ENCODE results near the gene SYPL2. TPM values are rescaled to one million over a fixed set of nuclear protein-coding genes. Genes with fewer than 3 reads are reported as not detected.
A peak's percentile ranks its signal among the peaks of the same experiment; 100 is the strongest.

The SYPL2 gene
- total and polyA plus RNA-seq, 2 donors = 2.4 to 4.5 TPM

GRCh38 chr1:109477821-109478220 is 11.5 kb downstream of the SYPL2 start:
- Histone ChIP-seq H3K27ac (ENCODE audit: low read depth) (no peak overlapping the region), H3K4me1 (ENCODE audit: insufficient read depth) (no peaks in the 10 kb centered on the region), H3K4me3 (ENCODE audit: low read depth, low read length) (no peak overlapping the region), H3K36me3 (ENCODE audit: insufficient read depth) (no peaks in the 10 kb centered on the region)
- 69% methylated on average over 6 of the region's 6 CpGs for WGBS
- no peak for DNase-seq (ENCODE audit: extremely low spot score)

GRCh38 chr1:109478806-109479205 is 12.5 kb downstream of the SYPL2 start:
- no peak for DNase-seq (ENCODE audit: extremely low spot score)
- no peak overlapping the region for H3K4me3 ChIP-seq (ENCODE audit: low read depth, low read length)
- no peaks in the 10 kb centered on the region for H3K4me1 ChIP-seq (ENCODE audit: insufficient read depth)
- WGBS = 23% methylated on average over 7 of the region's 7 CpGs
- H3K27ac ChIP-seq (ENCODE audit: low read depth) = no peak overlapping the region
- no peaks in the 10 kb centered on the region for H3K36me3 ChIP-seq (ENCODE audit: insufficient read depth)

- Histone ChIP-seq H3K27ac (ENCODE audit: low read depth) (no peak overlapping the region), H3K4me3 (ENCODE audit: low read depth, low read length) (no peak overlapping the region), H3K36me3 (ENCODE audit: insufficient read depth) (no peaks in the 10 kb centered on the region), H3K4me1 (ENCODE audit: insufficient read depth) (no peaks in the 10 kb centered on the region)
- WGBS = 67% methylated on average over 5 of the region's 5 CpGs
- no peak for DNase-seq (ENCODE audit: extremely low spot score)
These were observed 13.0 kb downstream of the SYPL2 start for GRCh38 chr1:109479311-109479710.

GRCh38 chr1:109479901-109480300 is 13.6 kb downstream of the SYPL2 start:
- WGBS = 83% methylated on average over 3 of the region's 3 CpGs
- no peak for DNase-seq (ENCODE audit: extremely low spot score)
- H3K4me3 ChIP-seq (ENCODE audit: low read depth, low read length) = no peak overlapping the region
- no peaks in the 10 kb centered on the region for H3K36me3 ChIP-seq (ENCODE audit: insufficient read depth)
- H3K4me1 ChIP-seq (ENCODE audit: insufficient read depth) = no peaks in the 10 kb centered on the region
- H3K27ac ChIP-seq (ENCODE audit: low read depth) = no peak overlapping the region

- Histone ChIP-seq H3K4me1 (ENCODE audit: insufficient read depth) (no peaks in the 10 kb centered on the region), H3K36me3 (ENCODE audit: insufficient read depth) (no peaks in the 10 kb centered on the region), H3K4me3 (ENCODE audit: low read depth, low read length) (no peak overlapping the region), H3K27ac (ENCODE audit: low read depth) (no peak overlapping the region)
- 75% methylated on average over 2 of the region's 2 CpGs for WGBS
- no peak for DNase-seq (ENCODE audit: extremely low spot score)
These were observed 15.3 kb downstream of the SYPL2 start for GRCh38 chr1:109481646-109482045.

GRCh38 chr1:109482242-109482641 is 15.9 kb downstream of the SYPL2 start:
- Histone ChIP-seq H3K4me1 (ENCODE audit: insufficient read depth) (no peaks in the 10 kb centered on the region), H3K27ac (ENCODE audit: low read depth) (no peak overlapping the region), H3K4me3 (ENCODE audit: low read depth, low read length) (no peak overlapping the region), H3K36me3 (ENCODE audit: insufficient read depth) (no peaks in the 10 kb centered on the region)
- DNase-seq (ENCODE audit: extremely low spot score) = no peak

- DNase-seq (ENCODE audit: extremely low spot score) = no peak
- WGBS = 9% methylated on average over 29 of the region's 29 CpGs
- no peaks in the 10 kb centered on the region for H3K4me1 ChIP-seq (ENCODE audit: insufficient read depth)
- H3K4me3 ChIP-seq (ENCODE audit: low read depth, low read length) = peak overlapping the region; percentile 41
- no peaks in the 10 kb centered on the region for H3K36me3 ChIP-seq (ENCODE audit: insufficient read depth)
- H3K27ac ChIP-seq (ENCODE audit: low read depth) = no peak overlapping the region
These were observed 16.7 kb downstream of the SYPL2 start for GRCh38 chr1:109482791-109483671.

- no peaks in the 10 kb centered on the region for H3K36me3 ChIP-seq (ENCODE audit: insufficient read depth)
- peak within 1 kb of the TSS; percentile 54 for H3K4me3 ChIP-seq (ENCODE audit: low read depth, low read length)
- WGBS = under 1% methylated on average over 73 of the region's 73 CpGs
- peak; percentile 71 for DNase-seq (ENCODE audit: extremely low spot score)
- no peaks in the 10 kb centered on the region for H3K4me1 ChIP-seq (ENCODE audit: insufficient read depth)
- peak within 1 kb of the TSS; percentile 98 for H3K27ac ChIP-seq (ENCODE audit: low read depth)
These were observed 17.5 kb downstream of the SYPL2 start, which contains the start of gene ATXN7L2 for GRCh38 chr1:109483672-109484518. Gene ATXN7L2, plus strand, starts transcription at chr1:109483905. Its CDS starts 49 bp downstream, at chr1:109483954.

GRCh38 chr1:109484519-109484975 is 18.2 kb downstream of the SYPL2 start:
- Histone ChIP-seq H3K4me3 (ENCODE audit: low read depth, low read length) (peak overlapping the region; percentile 54), H3K27ac (ENCODE audit: low read depth) (no peak overlapping the region), H3K4me1 (ENCODE audit: insufficient read depth) (no peaks in the 10 kb centered on the region), H3K36me3 (ENCODE audit: insufficient read depth) (no peaks in the 10 kb centered on the region)
- WGBS = 26% methylated on average over 15 of the region's 15 CpGs
- no peak for DNase-seq (ENCODE audit: extremely low spot score)

- H3K4me3 ChIP-seq (ENCODE audit: low read depth, low read length) = no peak overlapping the region
- DNase-seq (ENCODE audit: extremely low spot score) = no peak
- 25% methylated on average over 3 of the region's 3 CpGs for WGBS
These were observed 18.7 kb downstream of the SYPL2 start for GRCh38 chr1:109485001-109485400.

GRCh38 chr1:109487261-109487660 is 20.9 kb downstream of the SYPL2 start:
- Histone ChIP-seq H3K36me3 (ENCODE audit: insufficient read depth) (no peaks in the 10 kb centered on the region), H3K4me1 (ENCODE audit: insufficient read depth) (no peaks in the 10 kb centered on the region), H3K4me3 (ENCODE audit: low read depth, low read length) (no peak overlapping the region), H3K27ac (ENCODE audit: low read depth) (no peak overlapping the region)
- 61% methylated on average over 5 of the region's 5 CpGs for WGBS
- DNase-seq (ENCODE audit: extremely low spot score) = no peak

More at GRCh38 chr1:109485001-109485400, 18.7 kb downstream of the SYPL2 start:
- Histone ChIP-seq H3K27ac (ENCODE audit: low read depth) (no peak overlapping the region), H3K4me1 (ENCODE audit: insufficient read depth) (no peaks in the 10 kb centered on the region), H3K36me3 (ENCODE audit: insufficient read depth) (no peaks in the 10 kb centered on the region)

- no peaks in the 10 kb centered on the region for H3K4me1 ChIP-seq (ENCODE audit: insufficient read depth)
These were observed 21.9 kb downstream of the SYPL2 start for GRCh38 chr1:109488201-109488600.

GRCh38 chr1:109488696-109489095 is 22.4 kb downstream of the SYPL2 start:
- no peaks in the 10 kb centered on the region for H3K4me1 ChIP-seq (ENCODE audit: insufficient read depth)
- no peak overlapping the region for H3K27ac ChIP-seq (ENCODE audit: low read depth)
- WGBS = 93% methylated on average over 12 of the region's 12 CpGs
- no peak overlapping the region for H3K4me3 ChIP-seq (ENCODE audit: low read depth, low read length)
- no peak for DNase-seq (ENCODE audit: extremely low spot score)
- H3K36me3 ChIP-seq (ENCODE audit: insufficient read depth) = no peaks in the 10 kb centered on the region

More at GRCh38 chr1:109488201-109488600, 21.9 kb downstream of the SYPL2 start:
- H3K4me3 ChIP-seq (ENCODE audit: low read depth, low read length) = no peak overlapping the region
- no peaks in the 10 kb centered on the region for H3K36me3 ChIP-seq (ENCODE audit: insufficient read depth)
- DNase-seq (ENCODE audit: extremely low spot score) = no peak
- no peak overlapping the region for H3K27ac ChIP-seq (ENCODE audit: low read depth)
- WGBS = 78% methylated on average over 5 of the region's 5 CpGs

Data from urinary bladder (tissue), 4 donors.